ENCODE results near the gene CLK4.

CLK4 gene

DNA sequence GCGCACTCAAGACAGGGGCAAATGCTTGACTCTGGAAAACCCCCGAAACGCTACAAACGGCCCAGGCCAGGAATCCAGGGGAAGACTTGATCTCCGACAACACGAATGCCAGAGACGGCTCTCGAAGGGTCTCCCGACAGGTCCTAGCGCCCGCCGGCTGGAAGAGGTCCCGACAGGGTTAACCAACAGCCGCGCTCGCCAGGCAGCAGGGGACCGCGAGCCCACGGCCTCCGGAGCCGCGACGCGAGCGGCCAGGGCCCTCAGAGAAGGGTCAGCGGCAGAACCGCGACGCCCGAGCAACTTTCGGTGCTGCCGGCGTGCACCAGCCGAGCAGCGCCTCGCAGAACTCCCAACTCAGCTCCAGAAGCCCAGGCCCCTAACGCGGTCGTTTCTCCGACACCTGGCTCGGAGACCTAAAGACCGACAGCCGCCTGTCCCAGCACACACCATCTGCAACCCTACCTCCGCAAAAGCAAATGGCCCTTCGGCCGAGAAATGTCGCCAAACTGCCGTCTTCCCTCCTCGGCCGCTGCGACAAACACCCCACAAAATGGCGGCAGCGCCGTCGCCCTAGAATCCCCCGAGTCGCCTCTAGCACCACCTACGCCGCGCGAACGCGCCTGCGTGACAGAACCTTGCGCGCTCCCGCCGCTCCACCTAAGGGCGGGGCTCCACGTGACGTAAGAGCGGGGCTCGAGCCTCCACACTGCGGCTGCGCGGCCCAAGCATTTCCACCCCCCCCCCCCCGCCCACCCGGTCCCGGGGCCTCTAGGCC lies at the start of gene CLK4:
Gene CLK4 (minus strand): TSS at position 567 of the 775 bp plus-strand sequence. CDS start 3,634 bp downstream, outside the sequence.
- ATAC-seq (peak; percentile 88), DNase-seq (peak; percentile 98)

DNA sequence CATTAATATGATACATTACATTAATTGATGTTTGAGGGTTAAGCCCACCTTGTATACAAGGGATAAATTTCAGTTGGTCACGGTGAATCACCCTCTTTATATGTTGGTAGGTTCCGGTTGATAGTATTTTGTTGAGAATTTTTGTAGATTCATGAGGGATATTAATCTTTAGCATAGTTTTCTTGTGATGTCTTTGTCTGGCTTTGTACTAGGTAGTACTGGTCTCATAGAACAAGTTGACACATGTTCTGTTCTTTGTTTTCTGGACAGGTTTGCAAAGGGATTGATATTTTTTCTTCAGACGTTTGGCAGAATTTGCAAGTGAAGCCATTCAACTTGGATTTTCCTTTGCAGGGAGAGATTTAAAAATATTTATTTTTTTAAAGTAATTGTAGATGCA lies 49.1 kb upstream of the CLK4 start:
- ATAC-seq (no peak), DNase-seq (no peak)

DNA sequence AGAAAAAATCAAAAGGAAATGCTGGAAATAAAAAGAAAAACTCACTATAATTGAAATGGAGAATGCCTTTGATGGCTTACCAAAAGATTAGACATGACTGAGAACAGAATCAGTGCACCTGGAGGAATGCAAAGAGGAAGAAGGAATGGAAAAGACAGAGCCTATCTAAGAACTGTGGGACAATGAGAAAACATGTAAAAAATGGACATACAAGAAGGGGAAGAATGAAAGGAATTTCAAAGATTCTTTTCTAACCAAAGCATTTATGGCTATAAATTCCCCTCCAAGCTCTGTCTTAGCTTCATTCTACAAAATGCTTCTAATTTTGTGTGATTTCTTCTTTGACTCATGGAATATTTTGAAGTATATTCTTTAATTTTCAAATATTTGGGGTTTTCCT lies 47.5 kb upstream of the CLK4 start:
- ATAC-seq (no peak), DNase-seq (no peak)

- ATAC-seq (no peak), DNase-seq (no peak)
Measured at GRCh38 chr5:178673801-178674295, 47.0 kb upstream of the CLK4 start.

DNA sequence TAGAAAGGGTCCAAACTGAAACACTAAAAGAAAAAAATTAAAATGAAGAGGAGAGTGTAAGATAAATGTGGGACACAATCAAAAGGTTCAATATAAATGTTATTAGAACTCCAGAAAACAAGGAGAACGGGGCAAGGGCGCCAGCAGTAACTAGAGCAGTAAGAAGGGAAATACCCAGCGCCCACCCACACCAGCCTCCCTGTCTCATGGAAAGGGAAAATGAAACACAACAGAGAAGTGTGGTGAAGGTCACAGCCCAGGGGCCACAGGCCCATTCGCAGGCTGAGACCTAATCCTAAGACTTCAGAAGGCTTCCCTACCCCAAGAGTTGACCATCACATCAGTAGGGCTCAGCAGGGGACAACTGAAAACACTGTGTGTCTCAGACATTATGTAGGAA lies 45.8 kb upstream of the CLK4 start:
- peak; percentile 30 for DNase-seq
- ATAC-seq, result peak; percentile 89

GRCh38 chr5:178671602-178672144 lies 44.8 kb upstream of the CLK4 start:
- no peak for DNase-seq
- no peak for ATAC-seq

DNA sequence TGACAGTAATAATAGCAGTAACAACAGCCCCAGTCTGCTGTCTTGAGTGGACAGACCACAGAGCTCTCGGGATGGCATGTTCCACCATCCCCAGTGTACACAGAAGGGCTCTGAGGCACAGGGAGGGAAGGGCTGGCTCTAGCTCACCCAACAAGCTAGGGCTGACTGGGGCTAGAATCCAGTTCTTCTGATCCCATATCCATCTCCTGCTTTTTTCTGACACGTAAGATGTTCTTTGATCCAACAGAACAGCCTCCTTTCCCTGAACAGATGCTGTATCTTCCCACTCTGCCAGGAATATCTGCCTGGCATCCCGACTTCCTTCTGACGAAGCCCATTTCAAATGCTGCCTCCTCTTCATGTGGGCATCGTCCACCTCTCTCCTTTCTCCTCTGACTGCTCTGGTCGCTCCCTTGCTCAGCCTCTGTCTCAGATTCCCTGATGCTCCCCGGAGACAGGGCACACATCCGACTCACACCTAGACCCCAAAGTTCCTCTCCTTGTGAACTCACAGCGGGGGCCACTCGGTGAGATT lies 43.6 kb upstream of the CLK4 start:
- ATAC-seq (no peak), DNase-seq (no peak)

- no peak for DNase-seq
- ATAC-seq, result no peak
Measured at GRCh38 chr5:178668579-178668978, 41.7 kb upstream of the CLK4 start.

GRCh38 chr5:178667688-178668087 lies 40.8 kb upstream of the CLK4 start:
- ATAC-seq (no peak), DNase-seq (no peak)

- no peak for ATAC-seq
- no peak for DNase-seq
Measured at GRCh38 chr5:178667101-178667500, 40.3 kb upstream of the CLK4 start.

DNA sequence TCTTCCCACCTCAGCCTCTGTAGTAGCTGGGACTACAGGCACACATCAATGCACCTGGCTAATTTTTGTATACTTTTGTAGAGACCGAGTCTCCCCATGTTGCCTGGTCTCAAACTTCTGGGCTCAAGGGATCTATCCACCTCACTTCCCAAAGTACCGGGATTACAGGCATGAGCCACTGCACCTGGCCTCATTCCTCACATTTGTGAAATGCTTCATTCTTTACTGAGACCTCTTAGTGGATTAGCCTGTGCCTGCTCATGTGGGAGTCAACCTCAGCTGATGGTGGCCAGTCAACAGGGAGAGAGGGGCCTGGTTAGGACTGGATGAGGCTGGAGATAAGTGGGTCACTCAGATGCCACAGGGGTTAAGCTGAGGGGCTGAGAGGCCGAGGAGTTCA lies 37.3 kb upstream of the CLK4 start:
- no peak for DNase-seq
- ATAC-seq, result no peak

GRCh38 chr5:178662541-178662860 lies 35.7 kb upstream of the CLK4 start:
- no peak for ATAC-seq
- no peak for DNase-seq

DNA sequence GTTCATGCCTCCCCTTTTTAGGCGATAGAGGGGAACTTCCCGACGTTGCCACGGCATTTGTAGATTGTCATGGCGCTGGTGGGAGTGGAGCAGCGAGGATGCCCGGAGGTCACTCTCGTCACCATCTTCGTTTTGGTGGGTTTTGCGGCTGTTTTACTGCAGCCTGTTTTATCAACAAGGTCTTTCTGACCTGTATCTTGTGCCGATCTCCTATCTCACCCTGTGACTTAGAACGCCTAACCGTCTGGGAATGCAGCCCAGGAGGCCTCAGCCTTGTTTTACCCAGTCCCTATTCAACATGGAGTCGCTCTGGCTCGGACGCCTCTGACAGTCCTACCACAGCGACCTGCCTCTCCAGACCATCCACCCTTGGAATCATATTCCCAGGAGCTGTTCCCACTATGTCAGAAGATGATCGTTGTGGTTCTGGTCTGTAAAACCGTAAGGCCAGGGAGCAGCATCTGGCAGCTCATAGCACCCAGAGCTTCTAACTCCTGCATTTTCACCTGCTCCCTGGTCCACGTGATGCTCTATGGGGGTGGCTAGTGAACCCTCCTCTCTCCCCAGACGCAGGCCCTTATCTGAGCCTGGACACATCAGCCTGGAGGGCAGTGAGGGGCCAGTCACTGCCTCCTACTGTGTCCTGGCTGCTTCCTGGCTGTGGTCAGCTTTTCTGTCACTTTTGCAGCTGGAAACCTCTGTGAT lies 35.1 kb upstream of the CLK4 start:
- ATAC-seq (no peak), DNase-seq (no peak)

GRCh38 chr5:178651046-178651810 lies 24.4 kb upstream of the CLK4 start:
- ATAC-seq (no peak), DNase-seq (no peak)

DNA sequence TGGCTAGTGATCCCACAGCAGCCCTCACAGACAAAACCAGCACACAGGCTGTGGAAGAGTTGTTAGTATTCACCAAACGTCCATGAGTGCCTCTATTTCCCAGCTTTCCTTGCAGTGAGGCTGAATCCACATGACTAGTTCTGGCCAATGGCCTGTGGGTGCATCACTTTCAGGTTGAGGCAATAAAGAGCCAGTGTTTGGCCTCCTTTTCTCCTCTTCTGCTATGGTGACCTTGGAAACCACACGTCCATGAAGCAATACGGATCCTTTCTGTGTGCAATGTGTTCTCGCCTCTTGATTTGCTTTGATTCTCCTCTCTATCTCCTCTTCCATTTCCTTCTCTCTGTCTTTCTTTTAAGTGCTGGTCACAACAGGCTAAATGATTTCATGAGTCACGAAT lies 23.4 kb upstream of the CLK4 start:
- DNase-seq, result no peak
- no peak for ATAC-seq

GRCh38 chr5:178649580-178649979 lies 22.7 kb upstream of the CLK4 start:
- DNase-seq (no peak), ATAC-seq (no peak)

GRCh38 chr5:178644826-178645545 lies 18.1 kb upstream of the CLK4 start:
- DNase-seq (no peak), ATAC-seq (no peak)

DNA sequence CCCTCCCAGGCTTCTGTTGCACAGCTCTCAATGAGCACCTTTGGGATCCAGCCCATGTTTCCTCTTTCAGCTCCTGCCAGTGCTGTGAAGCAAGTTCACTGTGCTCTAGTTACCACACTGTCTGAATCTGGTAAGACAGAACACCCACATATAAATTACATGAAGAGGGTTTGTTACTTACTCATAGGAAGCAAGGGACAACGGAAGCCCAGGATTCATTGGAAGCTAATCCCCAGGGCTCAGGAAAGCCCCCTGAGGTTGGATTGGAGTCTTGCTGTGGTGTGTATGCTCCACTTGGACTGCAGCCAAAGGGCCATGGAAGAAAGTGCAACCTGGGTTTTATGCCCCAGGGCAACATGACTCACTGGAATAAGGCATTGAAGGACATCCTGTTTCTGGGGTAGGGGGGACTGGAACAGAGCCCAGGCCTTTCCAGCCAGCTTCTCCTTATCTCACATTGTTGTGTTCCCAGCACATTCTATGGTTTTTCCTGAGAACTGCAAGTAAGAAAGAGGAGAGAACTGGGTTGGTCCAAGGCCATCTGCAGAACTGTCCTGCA lies 15.6 kb upstream of the CLK4 start:
- DNase-seq (no peak), ATAC-seq (no peak)

GRCh38 chr5:178641711-178642110 lies 14.9 kb upstream of the CLK4 start:
- DNase-seq, result no peak
- no peak for ATAC-seq

DNA sequence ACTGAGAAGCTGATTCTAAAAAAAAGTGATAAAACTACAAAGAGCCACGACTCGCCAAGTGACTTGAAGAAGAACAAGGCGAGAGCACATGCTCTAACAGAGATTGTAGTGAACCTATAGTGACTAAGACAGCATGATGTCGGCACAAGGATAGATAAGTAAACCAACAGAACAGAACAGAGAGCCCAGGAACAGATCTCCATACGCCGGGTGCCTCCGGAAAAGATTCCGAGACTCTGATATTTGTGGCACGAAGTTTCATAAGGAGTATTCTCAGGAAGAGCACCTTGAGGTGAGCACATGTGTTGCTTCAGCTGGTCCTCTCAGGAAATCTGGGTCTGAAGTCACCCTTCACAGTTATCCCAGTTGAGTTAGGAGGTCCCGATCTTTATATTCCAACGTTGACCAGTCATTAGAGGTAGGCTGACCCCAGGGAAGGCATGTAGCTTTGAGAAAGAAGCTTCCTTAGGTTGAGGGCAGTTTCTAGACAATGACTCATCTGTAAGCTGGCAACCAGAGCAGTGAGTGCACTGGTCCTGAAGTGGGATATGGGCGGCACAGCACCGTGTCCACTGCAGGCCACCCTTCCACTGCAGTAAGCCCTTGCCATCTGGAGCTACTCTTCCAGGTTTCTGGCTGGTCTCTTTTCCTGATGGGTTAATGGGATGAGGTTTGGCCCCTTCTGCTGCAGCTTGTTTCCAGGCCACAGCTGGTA lies 13.6 kb upstream of the CLK4 start:
- no peak for DNase-seq
- no peak for ATAC-seq
